ENCODE measurements around the gene ARID5B. TPM values are rescaled to one million over a fixed set of nuclear protein-coding genes. Genes with fewer than 3 reads are reported as not detected.

Gene ARID5B
- total and polyA plus RNA-seq, 2 experiments from 2014 or later, result 1.3 to 1.6 TPM

- Histone ChIP-seq H3K36me3 (ENCODE audit: insufficient read depth) (no peaks in the 10 kb centered on the region), H3F3A (replicated peaks; ENCODE audit: low read depth) (no peaks in the 10 kb centered on the region), H3K9me2 (ENCODE audit: insufficient read depth) (no peaks in the 10 kb centered on the region), H3K27ac (ENCODE audit: low read depth) (no peak overlapping the region), H3K4me2 (no peak overlapping the region), H3K4me1 (ENCODE audit: insufficient read depth) (no peaks in the 10 kb centered on the region), H3K79me2 (replicated peaks; ENCODE audit: insufficient read depth) (no peaks in the 10 kb centered on the region), H4K20me1 (replicated peaks; ENCODE audit: insufficient read depth) (no peaks in the 10 kb centered on the region), H3K27me3 (ENCODE audit: insufficient read depth) (no peaks in the 10 kb centered on the region), H2AFZ (no peak overlapping the region), H3K4me3 (no peak overlapping the region)
- Mint-ChIP-seq H3K9me3 (no peaks in the 10 kb centered on the region), H3K4me3 (no peak overlapping the region), H3K36me3 (ENCODE audit: low read depth) (no peaks in the 10 kb centered on the region), H3K4me1 (no peaks in the 10 kb centered on the region), H3K27ac (no peak overlapping the region), H3K27me3 (ENCODE audit: insufficient read depth, low read depth, poor library complexity) (no peaks in the 10 kb centered on the region)
- DNase-seq (ENCODE audit: low spot score) (no peak), ATAC-seq (no peak)
- TF ChIP-seq STAT1 (IDR thresholded peaks at IDR 0.05; ENCODE audit: unreplicated experiment) (no peak), REST (IDR thresholded peaks at IDR 0.05; ENCODE audit: unreplicated experiment) (no peak), CTCF (conservative IDR thresholded peaks at IDR 0.05; ENCODE audit: low read depth in 2 of 2) (no peak), ETS1 (IDR thresholded peaks at IDR 0.05) (no peak), POLR2AphosphoS5 (IDR thresholded peaks at IDR 0.05; ENCODE audit: low read depth) (no peak), ZNF331 (CRISPR knock-in tag; IDR thresholded peaks at IDR 0.05; ENCODE audit: low read depth) (no peak), JUNB (IDR thresholded peaks at IDR 0.05; ENCODE audit: unreplicated experiment) (no peak), CREB1 (CRISPR knock-in tag; IDR thresholded peaks at IDR 0.05; ENCODE audit: low read depth) (no peak), ZNF114 (CRISPR knock-in tag; IDR thresholded peaks at IDR 0.05) (no peak), EZH2 (IDR thresholded peaks at IDR 0.05; ENCODE audit: low read depth, unreplicated experiment) (no peak), EZH2phosphoT487 (IDR thresholded peaks at IDR 0.05; ENCODE audit: unreplicated experiment) (no peak), ZNF462 (CRISPR knock-in tag; IDR thresholded peaks at IDR 0.05) (no peak), NANOG (IDR thresholded peaks at IDR 0.05; ENCODE audit: borderline replicate concordance) (no peak)
These were observed 126.5 kb downstream of the ARID5B start for GRCh38 chr10:62027841-62028501.

Measured in GM23338 (cell line).